Retinal pigment epithelial cell (primary cell): ENCODE results near the gene GPR39.

ENCODE experiments used
- DNase-seq: peaks from one replicate; pipeline ENCODE4 v3.0.0-alpha.2; 2010; ENCODE audit warnings: low read depth
- H3K4me3 ChIP-seq: 2 replicates; pipeline ENCODE4 v1.5.1; 2011; ENCODE audit warnings: mild to moderate bottlenecking, low read length, control low read depth, moderate library complexity
- CTCF ChIP-seq: conservative IDR thresholded peaks from 2 replicates; pipeline ENCODE4 v1.5.1; 2011; ENCODE audit warnings: low read depth, low read length, control low read depth, inconsistent platforms

GPR39 gene

GRCh38 chr2:132678483-132678882, 261.9 kb downstream of the GPR39 start:
- TF ChIP-seq CTCF, result no peak
- no peak for DNase-seq

GRCh38 chr2:132680544-132680943, 263.9 kb downstream of the GPR39 start:
- no peak overlapping the region for H3K4me3 ChIP-seq
- no peak for DNase-seq
- TF ChIP-seq CTCF, result no peak

More at GRCh38 chr2:132678483-132678882, 261.9 kb downstream of the GPR39 start:
- H3K4me3 ChIP-seq, result no peak overlapping the region

- DNase-seq, result no peak
- TF ChIP-seq CTCF, result no peak
- H3K4me3 ChIP-seq, result no peak overlapping the region
Measured at GRCh38 chr2:132681766-132682165, 265.2 kb downstream of the GPR39 start.

- no peak for TF ChIP-seq CTCF
- H3K4me3 ChIP-seq, result no peak overlapping the region
- no peak for DNase-seq
Measured at GRCh38 chr2:132690664-132691303, 274.2 kb downstream of the GPR39 start.

GRCh38 chr2:132691556-132691955, 275.0 kb downstream of the GPR39 start:
- TF ChIP-seq CTCF, result no peak
- no peak for DNase-seq
- no peak overlapping the region for H3K4me3 ChIP-seq

GRCh38 chr2:132692816-132693215, 276.2 kb downstream of the GPR39 start:
- TF ChIP-seq CTCF, result no peak
- no peak for DNase-seq
- no peak overlapping the region for H3K4me3 ChIP-seq
